ENCODE data around the gene CDK15.
A peak's percentile ranks its signal among the peaks of the same experiment; 100 is the strongest.
"Not testable (repeated sequence)": the region's sequence is repeated elsewhere in the genome, so short reads cannot be mapped to it uniquely, and the experiment has no call there.

The CDK15 gene

DNA sequence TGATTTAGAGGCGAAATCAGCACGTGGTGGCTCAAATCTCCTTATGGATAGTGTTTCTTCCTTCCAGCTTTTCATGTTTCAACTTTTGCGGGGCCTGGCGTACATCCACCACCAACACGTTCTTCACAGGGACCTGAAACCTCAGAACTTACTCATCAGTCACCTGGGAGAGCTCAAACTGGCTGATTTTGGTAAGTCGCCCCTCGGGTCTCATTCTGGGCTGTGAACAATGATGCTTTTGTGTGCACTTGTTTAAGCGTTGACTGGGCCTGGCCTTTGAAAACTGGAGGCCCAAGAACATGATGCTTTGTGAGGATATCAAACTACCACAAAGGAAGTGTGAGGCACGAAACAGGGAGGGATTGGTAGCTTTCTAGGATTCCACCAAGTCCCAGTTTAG lies 27.4 kb downstream of the CDK15 start:
- DNase-seq: no peak

DNA sequence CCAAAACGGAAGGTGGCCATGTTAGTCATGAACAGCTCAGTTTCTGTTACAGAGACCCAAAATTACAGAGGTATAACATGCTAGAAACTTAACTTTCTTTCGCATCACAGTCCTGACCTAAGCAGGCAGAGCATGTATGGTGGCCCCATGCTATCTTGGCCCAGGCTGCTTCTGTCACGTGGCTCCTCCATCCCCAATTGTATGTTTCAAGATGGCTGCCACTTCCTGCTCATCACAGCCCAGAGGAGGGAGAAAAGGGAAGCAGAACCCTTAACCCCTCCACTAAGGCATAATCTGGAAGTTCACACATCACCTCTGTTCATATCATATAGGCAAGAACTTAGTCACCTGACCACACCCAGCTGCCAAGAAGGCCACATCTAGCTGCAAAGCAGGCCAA lies 28.7 kb downstream of the CDK15 start:
- DNase-seq: no peak

- no peak for DNase-seq
These were observed 31.1 kb downstream of the CDK15 start for GRCh38 chr2:201837391-201837790.

DNA sequence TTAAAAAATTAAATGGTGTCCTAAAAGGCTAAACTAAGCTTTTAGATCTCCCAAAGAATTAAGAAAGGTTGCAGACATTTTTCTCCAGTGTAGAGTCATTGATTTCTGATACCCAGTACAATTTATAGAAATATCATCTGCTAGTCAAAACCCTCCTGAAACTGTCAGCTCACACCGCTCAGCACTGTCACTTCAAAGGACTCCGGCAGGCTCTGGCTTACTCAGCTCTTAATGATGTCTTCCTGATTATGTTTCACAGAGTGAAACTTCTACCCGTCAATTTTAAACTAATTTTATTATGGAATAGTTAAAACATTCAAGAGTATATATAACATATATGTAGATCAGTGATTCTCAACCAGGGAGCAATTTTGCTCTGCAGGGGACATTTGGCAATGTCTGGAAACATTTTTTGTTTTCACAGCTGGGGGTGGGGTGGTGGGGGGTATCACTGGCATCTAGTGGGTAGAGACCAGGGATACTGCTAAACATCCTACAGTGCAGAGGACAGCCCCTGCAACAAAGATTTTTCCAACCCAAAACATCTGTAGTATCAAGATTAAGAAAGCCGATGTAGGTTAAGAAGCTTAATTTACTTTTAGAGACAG lies 31.6 kb downstream of the CDK15 start:
- no peak for DNase-seq

GRCh38 chr2:201839727-201840126 lies 33.4 kb downstream of the CDK15 start:
- DNase-seq: no peak

- no peak for DNase-seq
These were observed 34.4 kb downstream of the CDK15 start for GRCh38 chr2:201840726-201841125.

- DNase-seq: no peak
These were observed 36.0 kb downstream of the CDK15 start for GRCh38 chr2:201842131-201842860.

DNA sequence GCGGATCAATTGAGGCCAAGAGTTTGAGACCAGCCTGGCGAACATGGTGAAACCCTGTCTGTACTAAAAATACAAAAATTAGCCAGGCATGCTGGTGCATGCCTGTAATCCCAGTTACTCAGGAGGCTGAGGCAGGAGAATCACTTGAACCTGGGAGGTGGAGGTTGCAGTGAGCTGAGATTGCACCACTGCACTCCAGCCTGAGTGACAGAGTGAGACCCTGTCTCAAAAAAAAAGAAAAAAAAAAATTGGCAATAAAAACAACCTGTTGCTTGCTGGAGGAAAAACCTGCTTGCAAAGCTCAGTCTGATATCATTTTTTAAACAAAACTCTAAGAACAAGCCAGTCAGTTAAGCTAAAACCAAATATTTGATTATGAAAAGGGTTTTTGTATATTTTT lies 38.6 kb downstream of the CDK15 start:
- not testable (repeated sequence) for DNase-seq

DNA sequence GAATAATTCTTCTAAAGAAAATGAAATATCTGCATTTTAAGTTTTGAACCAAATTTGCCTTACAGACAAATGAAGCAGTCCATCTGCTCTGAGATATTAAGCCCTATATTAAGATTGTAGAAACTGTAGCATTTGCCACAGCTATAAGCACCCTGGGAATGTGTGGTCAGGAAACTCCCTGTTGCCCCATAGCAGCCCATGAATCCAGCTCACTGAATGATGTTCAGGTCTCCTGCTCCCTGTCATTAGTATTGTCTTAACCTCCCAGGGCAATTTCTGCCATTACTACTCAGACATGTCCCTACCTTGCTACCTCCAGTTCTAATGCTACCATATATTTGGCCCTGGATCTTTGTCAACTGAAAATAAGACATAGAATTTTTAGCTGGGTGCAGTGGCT lies 41.1 kb downstream of the CDK15 start:
- DNase-seq: no peak

DNA sequence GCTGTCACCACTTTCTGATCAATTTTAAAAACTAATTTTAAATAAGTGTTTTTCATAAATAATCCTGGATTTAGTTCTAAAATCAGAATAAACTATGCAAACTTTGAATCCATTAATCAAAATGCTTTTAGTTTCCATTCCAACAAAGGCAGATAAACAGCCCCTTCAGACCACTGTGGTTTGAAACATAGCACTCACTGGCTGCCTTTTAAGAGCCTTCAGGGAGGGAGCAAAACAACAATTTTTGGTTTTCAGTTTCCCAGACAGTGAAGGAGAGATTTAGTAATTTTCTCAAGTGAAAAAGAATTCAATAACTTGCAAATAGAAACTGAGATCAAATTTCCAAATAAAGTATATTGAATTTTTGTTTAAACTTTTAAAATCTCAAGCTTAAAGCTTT lies 46.1 kb downstream of the CDK15 start:
- DNase-seq: no peak

- no peak for DNase-seq
These were observed 46.6 kb downstream of the CDK15 start for GRCh38 chr2:201852878-201853415.

DNA sequence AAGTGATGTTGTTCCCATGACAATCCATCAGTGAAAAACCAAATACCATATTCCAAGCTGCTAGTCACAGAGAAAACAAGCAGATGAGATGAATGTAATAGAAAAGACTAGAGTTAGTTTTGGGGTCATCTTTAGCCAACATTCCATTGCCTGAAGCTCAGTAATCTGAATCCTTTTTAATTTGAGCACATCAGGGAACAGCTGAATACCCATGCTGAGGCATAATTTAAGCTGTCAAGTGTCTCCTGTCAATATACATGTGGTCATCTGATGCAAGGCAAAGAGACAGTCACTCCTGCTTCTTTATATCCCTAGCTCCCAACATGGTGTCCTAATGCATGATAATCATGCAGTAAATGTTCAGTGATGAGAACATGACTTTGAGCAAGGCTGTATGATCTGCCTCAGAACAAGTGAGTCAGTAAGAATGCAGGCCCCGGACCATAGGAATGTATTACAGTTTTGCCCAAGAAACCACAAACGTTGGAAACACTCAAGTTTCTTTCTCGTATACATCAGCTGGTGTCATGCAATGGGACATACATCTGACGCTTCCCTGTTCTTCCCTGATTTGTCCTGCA lies 48.0 kb downstream of the CDK15 start:
- no peak for DNase-seq

DNA sequence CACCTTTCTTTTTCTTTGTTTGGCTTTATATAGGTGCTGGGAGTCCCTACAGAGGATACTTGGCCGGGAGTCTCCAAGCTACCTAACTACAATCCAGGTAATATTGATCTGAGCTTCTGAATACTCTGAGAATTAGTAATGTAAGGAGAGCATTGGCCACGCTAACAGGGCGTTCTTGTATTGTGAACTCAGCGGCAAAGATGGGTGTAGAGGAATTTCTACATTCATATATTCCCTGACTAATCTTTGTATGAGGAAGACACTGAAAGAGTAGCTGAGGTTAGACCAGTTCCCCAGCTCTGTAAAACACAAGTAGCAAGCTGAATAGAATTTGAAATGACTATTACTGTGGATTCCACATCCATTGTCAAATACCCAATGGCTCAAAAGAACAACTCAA lies 48.5 kb downstream of the CDK15 start:
- no peak for DNase-seq

- DNase-seq: no peak
These were observed 49.0 kb downstream of the CDK15 start for GRCh38 chr2:201855356-201855755.

DNA sequence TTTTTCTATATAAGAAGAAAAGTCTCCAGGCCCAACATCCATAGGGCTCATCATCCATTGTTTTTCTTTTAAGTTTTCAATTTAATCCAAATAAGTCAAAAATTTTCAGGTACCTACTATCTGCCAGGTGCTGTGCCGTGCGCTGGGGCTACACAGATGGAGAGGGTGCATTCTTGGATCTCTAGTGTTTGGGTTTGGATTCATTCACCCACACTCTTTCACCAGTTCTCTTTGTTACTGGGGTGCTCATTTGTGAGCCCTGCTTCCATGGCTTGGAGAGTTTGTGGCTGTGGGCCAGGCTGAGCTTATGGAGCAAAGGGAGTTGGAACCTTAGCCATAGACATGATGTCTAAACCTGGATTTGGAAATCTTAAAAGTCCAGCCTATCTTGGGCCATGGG lies 51.0 kb downstream of the CDK15 start:
- DNase-seq: no peak

DNA sequence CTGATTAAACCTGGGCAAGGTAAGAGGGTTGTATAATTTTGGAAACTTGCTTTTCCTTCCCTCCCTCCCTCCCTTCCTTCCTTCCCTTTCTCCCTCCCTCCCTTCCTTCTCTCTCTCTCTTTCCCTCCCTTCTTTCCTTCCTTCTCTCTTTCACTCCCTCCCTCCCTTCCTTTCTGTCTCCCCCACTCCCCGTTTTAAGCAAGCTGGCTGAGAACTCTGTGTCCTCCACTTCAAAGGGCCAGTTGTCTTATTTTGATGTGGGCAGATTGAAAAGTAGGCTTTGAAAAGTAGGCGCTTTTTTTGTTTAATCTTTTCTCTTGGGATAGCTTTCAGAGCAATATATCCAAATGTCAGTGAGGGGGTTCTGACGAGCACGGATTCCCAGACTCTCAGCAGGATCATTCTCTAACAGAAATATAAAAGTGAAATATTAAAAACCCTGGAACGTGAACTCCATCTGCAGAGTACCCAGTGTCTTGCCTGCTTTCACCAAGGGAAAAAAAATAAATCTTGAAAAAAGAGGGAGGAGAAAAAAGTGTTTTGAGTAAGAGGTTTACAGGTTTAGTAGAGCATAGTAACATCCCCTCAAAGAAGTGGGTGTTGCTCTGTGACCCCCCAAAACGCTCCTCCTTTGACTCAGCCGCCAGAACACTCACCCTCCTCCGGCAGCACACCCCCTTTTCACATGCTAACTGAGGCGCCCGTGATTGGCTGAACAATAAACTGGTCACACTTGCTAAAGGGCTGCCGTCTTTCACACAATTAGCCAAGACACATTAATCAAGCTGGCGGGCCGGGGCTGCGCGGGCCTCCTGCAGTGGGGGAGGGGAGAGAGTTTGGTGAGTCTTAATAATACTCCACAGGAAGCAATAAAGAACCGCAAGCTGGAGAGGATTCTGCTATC lies 52.2 kb downstream of the CDK15 start:
- peak in 1 of 2 donors; percentile 5 for DNase-seq

DNA sequence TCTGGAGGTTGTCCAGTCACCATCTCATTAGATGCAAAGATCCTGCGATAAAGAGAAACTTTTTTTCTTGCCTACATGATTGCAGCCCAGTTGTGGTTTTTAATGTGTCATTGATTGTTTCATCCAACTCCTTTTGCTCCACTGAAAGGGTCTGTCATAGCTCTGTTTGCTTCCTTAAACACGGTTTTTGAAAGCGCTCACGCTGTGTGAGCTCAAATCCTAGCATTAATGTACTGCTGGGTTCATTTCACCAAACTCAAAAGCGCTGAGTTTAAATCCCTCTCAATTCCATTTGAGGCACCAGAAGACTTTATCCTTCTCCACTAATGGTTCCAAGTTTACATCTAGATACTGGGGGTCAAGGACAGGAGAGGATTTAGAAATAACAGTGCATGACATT lies 53.6 kb downstream of the CDK15 start:
- DNase-seq: no peak

DNA sequence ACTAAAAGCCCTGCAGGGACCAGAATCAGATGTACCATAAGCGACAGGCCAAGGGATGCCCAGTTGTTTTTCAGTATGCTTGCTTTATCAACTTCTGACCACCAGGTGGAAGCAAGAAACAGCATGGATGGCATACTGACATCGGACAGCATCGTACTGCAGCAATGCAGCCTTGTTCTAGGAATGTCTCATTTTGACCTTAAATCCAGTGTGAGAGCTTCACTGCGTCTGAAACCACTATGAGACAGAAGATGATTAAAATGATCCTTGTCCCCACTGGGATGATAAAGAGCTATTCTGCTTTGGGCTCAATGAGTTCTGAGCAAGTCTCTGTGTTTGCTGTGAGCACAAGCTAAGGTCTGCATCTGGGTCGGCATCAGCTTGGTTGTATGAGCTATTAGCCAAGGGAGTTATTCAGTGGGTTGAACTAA lies 54.3 kb downstream of the CDK15 start:
- peak; percentile 27 to 37 for DNase-seq

DNA sequence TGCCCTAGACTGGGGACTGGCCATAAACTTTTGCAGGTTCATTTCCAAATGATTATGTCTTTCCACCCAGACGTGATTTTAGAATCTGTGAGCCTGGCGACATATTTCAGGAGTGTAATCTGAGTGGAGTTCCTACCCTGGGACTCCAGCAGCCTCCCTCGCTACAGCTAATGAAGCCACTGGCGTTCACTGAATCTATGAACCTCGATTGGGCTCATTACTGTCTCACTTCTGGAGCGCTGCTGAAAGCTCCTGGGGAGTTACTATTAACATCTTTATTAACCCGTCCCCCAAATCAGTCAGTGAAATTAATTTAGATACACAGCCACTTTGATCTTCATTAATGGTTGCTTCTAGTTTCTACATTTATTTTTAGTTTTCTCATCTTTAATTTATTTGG lies 56.5 kb downstream of the CDK15 start:
- no peak for DNase-seq

GRCh38 chr2:201866643-201867473 lies 60.5 kb downstream of the CDK15 start:
- no peak for DNase-seq

GRCh38 chr2:201871471-201871870 lies 65.1 kb downstream of the CDK15 start:
- DNase-seq: no peak

DNA sequence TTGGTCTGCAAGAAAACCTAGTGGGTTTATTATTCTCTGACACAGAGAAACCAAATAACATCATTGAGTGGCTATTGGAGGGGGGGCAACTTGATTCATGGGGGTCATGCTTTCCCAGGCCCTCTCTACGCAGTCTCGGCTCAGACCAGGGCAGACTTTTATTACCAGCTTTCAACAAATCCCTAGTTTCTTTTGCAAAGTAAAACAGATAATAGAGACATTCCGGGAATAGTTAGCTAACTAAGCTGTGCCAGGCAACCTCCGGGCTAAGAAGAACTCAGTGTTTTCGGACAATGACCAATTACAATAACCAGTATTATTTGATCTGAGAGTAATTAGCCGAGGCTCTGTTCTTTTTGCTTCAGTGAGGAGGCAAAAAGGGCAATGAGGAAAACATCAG lies 66.3 kb downstream of the CDK15 start:
- DNase-seq: no peak
